GM19372 (cell line): ENCODE results near the gene NGDN.
"Not testable (repeated sequence)": the region's sequence is repeated elsewhere in the genome, so short reads cannot be mapped to it uniquely, and the experiment has no call there.

ENCODE experiments used
- ATAC-seq: cut with Tn5 transposase; IDR thresholded peaks from one replicate; pipeline ENCODE4 v1.9.1; 2021; ENCODE audit warnings: mild to moderate bottlenecking, low read depth, moderate library complexity; ENCODE audit not compliant: unreplicated experiment

NGDN gene

GRCh38 chr14:23438101-23438971, 31.2 kb upstream of the NGDN start:
- no peak for ATAC-seq

DNA sequence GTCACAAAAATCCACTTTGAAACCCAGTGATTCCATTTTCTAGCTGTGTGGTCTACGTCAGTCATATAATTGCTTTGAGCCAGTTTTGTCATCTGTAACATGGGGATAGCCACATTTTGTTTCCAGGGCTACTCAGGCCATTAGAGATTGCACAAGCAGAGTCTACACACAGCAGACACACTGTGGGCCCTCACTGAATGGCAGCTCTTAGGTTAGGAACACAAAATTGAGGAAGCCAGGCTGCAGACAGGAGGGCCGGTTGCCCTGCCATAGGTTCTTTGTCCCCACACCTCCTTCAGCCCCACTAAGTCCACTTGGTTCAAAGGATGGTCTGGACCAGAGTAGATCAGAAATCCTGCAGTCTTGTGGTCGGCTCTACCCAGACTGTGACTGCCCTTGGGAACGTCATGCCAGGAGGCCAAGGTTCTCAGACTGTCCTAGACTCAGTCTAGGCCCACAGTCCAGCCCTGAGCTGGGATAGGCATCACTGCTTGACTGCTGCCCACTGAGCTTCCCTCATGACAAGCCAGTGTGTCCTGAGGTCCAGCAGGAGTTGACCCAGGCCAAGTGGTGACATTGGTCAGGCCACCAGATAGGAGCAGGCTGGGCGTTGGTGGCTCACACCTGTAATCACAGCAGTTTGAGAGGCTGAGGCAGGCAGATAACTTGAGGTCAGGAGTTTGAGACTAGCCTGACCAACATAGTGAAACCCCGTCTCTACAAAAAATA, 30.2 kb upstream of the NGDN start:
- ATAC-seq: no peak

DNA sequence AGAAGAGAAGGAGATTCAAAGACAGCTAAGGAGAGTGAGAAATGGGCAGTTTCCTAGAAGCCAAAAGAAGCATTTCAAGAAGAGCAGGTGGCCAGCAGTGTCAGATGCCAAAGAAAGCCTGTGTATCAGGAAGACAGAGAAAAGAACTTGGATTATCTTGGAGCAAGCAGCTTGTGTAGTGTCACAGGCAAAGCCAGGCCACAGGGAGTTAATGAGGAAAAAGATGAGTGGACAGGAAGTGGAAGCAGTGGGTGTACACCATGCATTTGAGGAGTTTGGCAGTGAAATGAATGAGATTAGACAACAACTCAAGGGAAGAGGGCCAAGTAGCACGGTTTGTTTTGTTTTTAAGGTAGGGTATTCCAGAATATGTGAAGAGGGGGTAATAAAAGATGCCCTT, 28.4 kb upstream of the NGDN start:
- ATAC-seq: no peak

DNA sequence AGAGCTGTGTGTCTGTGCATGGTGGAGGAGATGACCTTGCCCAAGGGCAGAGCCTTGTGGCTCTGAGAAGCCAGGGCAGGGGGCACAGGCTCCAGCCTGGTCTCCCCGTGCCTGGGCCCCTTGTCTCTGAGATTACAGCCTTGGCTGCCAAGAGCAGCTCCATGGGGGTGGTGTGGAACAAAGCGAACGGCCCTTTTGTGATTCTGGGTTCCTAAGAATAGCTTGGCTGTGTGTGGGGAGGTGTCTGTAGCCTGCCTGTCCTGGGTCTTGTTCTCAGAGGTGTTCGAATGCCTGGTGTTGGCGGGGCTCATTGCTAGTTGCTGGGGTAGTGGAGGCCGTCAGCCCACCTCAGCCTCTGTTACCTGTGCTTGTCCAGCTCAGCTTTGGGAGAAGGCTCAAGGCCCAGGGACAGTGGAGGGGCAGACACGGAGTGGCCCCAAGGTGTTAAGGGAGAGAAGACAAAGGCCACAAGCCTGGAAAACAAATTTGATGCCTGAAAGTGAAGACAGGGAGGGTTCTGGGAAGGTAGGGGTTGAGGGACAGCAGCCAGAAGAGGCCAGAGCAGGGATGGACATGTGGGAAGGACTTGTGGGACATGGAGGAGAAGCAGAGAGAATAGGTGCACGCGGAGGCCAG, 26.7 kb upstream of the NGDN start:
- no peak for ATAC-seq

GRCh38 chr14:23443411-23443812, 26.1 kb upstream of the NGDN start:
- ATAC-seq: no peak

DNA sequence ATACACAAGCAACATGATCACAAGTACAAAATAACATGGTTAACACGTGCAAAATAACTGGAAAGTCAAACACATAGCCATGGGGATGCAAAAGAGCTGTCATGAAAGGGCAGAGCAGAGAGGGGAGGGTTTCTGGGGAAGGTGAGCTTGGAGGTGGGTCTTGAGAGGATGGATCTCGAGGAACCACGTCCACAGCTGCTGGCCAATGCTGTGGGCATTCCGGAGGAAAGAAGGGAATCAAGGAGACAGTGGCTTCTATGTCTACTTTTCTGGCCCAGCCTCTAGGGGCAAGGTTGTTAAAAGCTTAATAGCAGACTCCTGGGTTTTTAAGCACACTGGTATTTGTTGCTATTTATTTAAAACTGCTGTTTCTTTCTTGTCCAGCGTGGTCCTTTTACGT, 25.6 kb upstream of the NGDN start:
- ATAC-seq: no peak

- no peak for ATAC-seq
Measured at GRCh38 chr14:23444314-23444713, 25.2 kb upstream of the NGDN start.

GRCh38 chr14:23445773-23446172, 23.7 kb upstream of the NGDN start:
- ATAC-seq: no peak

GRCh38 chr14:23446291-23446851, 23.1 kb upstream of the NGDN start:
- ATAC-seq: no peak

DNA sequence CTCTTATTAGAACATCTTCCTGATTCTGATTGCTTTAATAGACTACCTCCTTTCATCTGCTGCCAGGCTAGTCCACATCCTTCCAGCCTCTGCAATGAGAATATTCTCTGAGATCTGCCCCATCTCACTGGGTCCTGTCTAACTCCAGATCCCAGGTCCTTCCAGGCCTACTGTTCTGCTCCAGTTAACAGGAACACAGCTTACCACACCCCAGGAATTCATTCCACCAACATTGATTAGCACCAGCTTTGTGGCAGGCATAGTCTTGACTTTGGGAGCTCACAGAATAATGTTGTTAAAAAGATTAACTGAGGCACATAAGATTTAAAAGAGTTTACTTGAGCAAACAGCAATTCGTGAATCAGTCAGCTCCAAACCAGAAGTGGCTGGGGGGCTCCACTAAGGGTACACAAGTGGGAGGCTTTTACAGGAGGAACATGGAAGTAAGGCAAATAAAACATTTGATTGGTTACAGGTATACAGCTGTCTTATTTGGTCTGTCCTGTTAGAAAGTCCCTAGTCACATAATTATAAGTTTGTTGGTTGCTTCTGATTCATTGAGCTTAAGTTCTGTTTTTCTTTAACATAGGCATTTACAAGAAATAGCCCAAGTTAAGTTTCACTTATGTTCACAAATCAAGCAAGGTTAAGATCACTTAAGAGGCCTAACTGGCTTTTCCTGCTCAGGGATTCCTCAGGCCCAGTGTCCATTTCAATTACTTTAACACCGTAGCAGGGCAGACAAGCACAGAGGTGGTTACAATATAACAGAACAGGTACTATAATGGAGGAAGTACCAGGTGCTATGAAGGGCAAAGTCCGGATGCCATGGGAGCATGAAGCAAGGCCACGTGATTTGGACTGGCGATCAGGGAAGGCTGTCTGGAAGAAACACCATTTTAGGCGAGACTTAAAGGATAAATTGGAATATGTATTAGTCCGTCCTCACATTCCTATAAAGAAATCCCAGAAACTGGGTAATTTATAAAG, 21.8 kb upstream of the NGDN start:
- ATAC-seq: no peak

DNA sequence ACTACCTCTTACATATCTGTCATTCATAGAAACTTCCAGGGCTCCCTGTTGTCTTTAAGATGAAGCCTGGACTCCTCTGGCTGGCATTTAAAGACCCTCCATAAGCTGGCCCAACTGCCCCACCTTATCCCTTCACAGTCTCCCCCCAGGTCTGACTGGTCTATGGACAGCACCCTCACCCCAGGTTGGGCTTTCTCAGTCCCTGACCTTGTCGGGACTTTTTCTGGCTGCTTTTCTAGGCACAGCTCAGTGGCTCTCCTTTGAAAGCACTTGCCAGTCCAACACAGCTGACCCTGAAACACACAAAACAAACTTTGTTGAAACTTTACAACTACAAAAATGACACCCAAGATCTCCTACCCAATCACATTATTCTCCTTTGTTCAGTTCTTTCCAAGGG, 20.2 kb upstream of the NGDN start:
- no peak for ATAC-seq

DNA sequence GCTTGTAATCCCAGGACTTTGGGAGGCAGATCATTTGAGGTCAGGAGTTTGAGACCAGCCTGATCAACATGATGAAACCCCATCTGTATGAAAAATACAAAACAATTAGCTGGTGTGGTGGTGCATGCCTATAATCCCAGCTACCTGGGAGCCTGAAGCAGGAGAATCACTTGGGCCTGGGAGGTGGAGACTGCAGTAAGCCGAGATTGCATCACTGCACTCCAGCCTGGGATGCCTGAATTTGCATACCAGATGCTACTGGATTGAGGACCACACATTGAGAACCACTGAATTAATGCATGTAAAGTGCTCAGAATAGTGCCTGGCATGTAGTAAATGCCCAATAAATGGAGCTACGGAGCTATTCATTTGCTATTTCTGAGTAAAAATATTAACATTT, 19.1 kb upstream of the NGDN start:
- ATAC-seq: no peak

GRCh38 chr14:23452237-23452636, 17.3 kb upstream of the NGDN start:
- ATAC-seq: no peak

GRCh38 chr14:23454445-23454856, 15.1 kb upstream of the NGDN start:
- no peak for ATAC-seq

DNA sequence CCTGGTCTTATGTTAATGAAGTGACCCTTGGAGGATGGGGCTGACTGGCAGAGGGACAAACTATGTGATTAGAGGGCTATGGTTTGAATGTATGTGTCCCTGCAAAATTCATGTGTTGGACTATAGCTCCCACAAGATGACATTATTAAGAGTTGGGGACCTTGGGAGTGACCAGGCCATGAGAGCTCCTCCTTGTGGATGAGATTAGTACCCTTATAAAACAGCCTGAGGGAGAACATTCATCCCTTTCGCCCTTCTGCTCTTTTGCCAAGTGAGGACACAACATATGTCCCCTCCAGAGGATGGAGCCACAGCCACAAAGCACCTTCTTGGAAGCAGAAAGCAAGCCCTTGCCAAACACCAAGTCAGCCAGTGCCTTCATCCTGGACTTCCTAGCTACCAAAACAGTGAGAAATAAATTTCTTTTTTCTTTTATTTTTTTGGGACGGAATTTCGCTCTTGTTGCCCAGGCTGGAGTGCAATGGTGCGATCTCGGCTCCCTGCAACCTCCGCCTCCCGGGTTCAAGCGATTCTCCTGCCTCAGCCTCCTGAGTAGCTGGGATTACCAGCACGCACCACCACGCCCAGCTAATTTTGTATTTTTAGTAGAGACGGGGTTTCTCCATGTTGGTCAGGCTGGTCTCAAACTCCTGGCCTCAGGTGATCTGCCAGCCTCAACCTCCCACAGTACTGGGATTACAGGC, 12.5 kb upstream of the NGDN start:
- not testable (repeated sequence) for ATAC-seq

GRCh38 chr14:23457587-23458445, 11.7 kb upstream of the NGDN start:
- ATAC-seq: no peak

GRCh38 chr14:23460960-23461359, 8.5 kb upstream of the NGDN start:
- ATAC-seq: no peak

- no peak for ATAC-seq
Measured at GRCh38 chr14:23464700-23465099, 4.8 kb upstream of the NGDN start.
